C1 segment of cervical spinal cord (tissue), 14 donors: Measurements from ENCODE around the gene EDDM13.
A peak's percentile ranks its signal among the peaks of the same experiment; 100 is the strongest.
"Not testable (repeated sequence)": the region's sequence is repeated elsewhere in the genome, so short reads cannot be mapped to it uniquely, and the experiment has no call there.

ENCODE experiments used
- DNase-seq, 14 donors: peaks; one replicate each; lab custom pipeline; 2025; lab: John Stamatoyannopoulos, UW

Gene EDDM13

GRCh38 chr19:56272161-56272798, at the start of gene EDDM13:
EDDM13 (plus strand) TSS chr19:56272748; CDS start chr19:56272835, 87 bp downstream.
- peak in 1 of 14 donors; percentile 41 for DNase-seq

- no peak for DNase-seq
Measured at GRCh38 chr19:56222901-56223300, 49.6 kb upstream of the EDDM13 start.

GRCh38 chr19:56223481-56223880, 49.1 kb upstream of the EDDM13 start:
- DNase-seq = no peak

- no peak for DNase-seq
Measured at GRCh38 chr19:56245121-56245740, 27.3 kb upstream of the EDDM13 start.

- DNase-seq = not testable (repeated sequence)
Measured at GRCh38 chr19:56245764-56246163, 26.8 kb upstream of the EDDM13 start.

- DNase-seq = not testable (repeated sequence)
Measured at GRCh38 chr19:56248736-56249338, 23.7 kb upstream of the EDDM13 start.

GRCh38 chr19:56252699-56253422, 19.7 kb upstream of the EDDM13 start:
- peak in 8 of 14 donors; percentile 1 to 30 (median 8) for DNase-seq

GRCh38 chr19:56253737-56254136, 18.8 kb upstream of the EDDM13 start:
- peak in 1 of 14 donors; percentile 49 for DNase-seq

- DNase-seq = no peak
Measured at GRCh38 chr19:56258272-56258671, 14.3 kb upstream of the EDDM13 start.

- DNase-seq = no peak
Measured at GRCh38 chr19:56261145-56261544, 11.4 kb upstream of the EDDM13 start.

- not testable (repeated sequence) for DNase-seq
Measured at GRCh38 chr19:56261932-56262331, 10.6 kb upstream of the EDDM13 start.

- no peak for DNase-seq
Measured at GRCh38 chr19:56263319-56263718, 9.2 kb upstream of the EDDM13 start.

GRCh38 chr19:56266051-56266450, 6.5 kb upstream of the EDDM13 start:
- no peak for DNase-seq

GRCh38 chr19:56269348-56269747, 3.2 kb upstream of the EDDM13 start:
- DNase-seq = no peak

- DNase-seq = peak in 1 of 14 donors; percentile 6
Measured at GRCh38 chr19:56270676-56271075, 1.9 kb upstream of the EDDM13 start.

GRCh38 chr19:56271151-56271550, 1.4 kb upstream of the EDDM13 start:
- no peak for DNase-seq

- DNase-seq = no peak
Measured at GRCh38 chr19:56273563-56274117, 1.1 kb downstream of the EDDM13 start.

- no peak for DNase-seq
Measured at GRCh38 chr19:56282809-56283208, 10.3 kb downstream of the EDDM13 start.

GRCh38 chr19:56284746-56285145, 12.2 kb downstream of the EDDM13 start:
- no peak for DNase-seq

GRCh38 chr19:56290104-56290503, 17.6 kb downstream of the EDDM13 start:
- DNase-seq = no peak

GRCh38 chr19:56291867-56292266, 19.3 kb downstream of the EDDM13 start:
- DNase-seq = no peak

GRCh38 chr19:56294549-56294948, 22.0 kb downstream of the EDDM13 start:
- peak in 4 of 14 donors; percentile 5 to 27 (median 18) for DNase-seq
